ENCODE data around the gene THSD4.
"Not testable (repeated sequence)": the region's sequence is repeated elsewhere in the genome, so short reads cannot be mapped to it uniquely, and the experiment has no call there.

The THSD4 gene

DNA sequence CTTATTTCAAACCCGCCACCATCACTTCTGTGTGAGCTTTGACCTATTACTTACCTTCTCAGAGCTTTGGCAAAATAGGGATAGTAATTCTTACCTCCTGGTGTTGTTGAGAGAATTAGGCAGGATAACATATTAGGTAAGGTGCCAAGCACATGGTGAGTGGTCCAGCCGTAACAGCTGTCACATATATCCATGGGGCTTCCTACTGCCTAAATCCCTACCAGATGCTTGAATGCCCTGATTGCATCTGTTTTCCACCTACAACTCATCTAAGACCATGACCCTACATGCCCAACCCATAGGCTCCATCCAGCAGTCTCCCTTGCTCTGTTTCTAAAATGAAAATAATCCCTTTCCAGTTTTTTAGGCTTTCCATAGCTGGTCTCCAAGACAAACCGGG, 532.8 kb downstream of the THSD4 start:
- no peak for DNase-seq

DNA sequence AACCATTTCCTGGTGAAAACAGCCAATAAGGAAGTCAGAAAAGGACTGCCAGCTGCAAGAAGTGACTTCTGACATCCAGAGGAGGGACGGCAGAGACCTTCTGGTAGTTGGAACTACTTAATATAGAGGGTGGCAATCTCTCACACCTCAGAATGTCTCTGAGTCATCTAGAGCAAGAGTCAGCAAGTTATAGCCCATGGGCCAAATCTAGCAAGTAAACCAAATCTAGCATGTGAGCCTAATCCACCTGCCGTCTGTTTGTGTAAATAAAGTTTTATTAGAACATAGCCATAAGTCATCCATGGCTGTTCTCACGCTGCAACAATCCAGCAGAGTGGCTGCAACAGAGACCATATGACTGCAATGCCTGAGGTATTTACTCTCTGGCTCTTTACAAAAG, 534.6 kb downstream of the THSD4 start:
- DNase-seq: no peak

DNA sequence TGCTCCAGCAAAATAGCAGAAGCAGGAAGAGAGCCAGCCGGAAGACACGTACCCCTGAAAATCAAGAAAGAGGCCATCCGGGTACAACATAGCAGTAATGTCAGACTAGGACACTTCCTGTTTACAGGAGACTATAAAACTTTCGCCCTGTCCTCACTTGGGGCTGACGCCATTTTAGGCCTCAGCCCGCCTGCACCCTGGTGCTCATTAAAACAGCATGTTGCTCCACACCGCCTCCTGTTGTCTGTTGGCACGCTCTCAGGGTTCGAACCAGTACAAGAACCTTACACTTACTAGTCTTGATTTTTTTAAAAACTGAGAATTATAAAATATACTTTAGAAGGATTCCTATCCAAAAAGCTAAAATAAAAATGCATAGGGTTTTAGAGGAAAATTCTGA, 535.3 kb downstream of the THSD4 start:
- DNase-seq: no peak

DNA sequence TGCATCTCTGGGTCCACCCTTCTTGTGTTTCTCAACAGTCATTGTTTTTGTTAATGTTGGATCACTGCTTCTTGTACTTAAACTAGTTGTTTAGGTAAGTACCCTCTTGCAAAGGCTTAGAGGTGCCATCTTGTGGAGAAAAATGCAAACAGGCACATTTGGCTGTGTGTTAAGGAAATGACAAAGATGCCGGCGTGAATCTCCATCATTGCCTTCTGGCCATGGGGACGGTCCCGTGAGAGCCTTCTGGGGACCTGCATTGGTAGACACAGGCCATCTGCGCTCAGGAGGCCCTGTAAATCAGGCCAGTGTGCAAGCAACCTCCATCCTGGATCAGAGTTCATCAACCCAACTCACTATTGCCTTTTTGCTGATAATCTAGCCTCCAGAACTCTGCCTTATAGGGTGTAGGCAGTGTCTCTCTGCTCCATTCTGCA, 536.5 kb downstream of the THSD4 start:
- DNase-seq: no peak

DNA sequence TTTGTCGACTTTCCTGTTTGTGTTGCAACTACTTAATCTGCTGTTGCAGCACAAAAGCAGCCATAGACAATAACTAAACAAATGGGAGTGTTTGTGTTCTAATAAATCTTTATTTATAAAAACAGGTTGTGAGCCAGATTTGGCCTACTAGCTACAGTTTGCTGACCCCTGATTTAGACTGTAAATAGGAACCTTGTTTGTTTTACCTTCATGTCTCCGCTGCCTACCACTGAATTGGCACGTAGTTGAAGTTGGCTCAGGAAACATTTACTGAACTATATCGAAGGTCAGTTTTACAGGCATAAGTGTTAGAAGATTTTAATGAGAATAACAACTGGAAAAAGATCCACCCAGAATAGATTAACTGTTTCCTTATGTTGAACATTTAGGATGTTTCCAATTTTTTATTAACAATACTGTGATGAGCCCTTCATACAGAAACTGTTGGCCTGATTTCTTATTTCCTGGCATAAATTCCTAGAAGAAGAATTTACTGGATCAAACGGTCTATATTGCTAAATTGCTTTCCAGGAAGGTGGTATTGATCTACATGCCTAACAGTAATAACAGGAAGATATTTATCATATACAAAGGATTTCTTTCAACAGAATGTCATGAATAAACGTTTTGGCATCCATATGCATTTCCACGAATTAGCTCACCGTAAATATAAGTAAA, 538.9 kb downstream of the THSD4 start:
- DNase-seq: no peak

DNA sequence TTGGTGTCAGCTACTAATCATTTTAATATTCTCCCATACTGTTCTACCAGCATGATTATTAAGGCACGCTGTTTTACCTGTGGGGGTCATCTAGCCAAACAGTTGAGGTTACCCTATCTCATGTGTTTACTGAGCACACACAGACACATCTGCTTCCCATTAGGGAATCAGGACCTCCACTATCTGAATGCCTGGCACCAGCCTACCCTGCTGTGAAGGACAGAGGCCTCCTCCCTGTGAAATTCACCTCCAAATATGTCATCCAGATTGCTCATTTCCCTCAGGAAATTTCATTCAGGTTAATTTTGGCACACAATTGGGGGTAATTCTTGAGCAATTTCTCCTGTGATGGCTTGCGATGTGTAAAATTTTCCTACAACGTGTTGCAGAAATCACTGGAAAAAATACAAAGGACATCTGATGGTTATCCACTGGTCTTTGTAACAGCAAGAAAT, 539.5 kb downstream of the THSD4 start:
- no peak for DNase-seq

DNA sequence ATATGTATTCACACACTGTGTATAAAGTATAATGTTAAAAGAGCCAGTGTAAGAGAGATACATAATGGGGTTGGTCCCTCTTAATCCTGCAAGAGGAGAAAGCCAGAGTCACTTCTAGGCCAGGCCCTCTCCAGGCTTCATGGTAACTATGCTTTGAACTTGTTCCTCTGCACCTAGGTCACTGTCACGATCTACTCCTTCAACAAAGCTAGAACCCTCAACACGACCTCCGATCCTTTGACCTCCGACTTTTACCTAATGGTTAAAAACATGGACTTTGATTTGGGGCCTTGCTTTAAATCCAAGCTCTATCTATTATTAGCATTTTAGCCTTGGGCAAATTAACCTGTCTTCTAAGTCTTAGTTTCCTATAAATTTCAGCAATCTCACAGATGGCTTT, 541.2 kb downstream of the THSD4 start:
- DNase-seq: no peak

DNA sequence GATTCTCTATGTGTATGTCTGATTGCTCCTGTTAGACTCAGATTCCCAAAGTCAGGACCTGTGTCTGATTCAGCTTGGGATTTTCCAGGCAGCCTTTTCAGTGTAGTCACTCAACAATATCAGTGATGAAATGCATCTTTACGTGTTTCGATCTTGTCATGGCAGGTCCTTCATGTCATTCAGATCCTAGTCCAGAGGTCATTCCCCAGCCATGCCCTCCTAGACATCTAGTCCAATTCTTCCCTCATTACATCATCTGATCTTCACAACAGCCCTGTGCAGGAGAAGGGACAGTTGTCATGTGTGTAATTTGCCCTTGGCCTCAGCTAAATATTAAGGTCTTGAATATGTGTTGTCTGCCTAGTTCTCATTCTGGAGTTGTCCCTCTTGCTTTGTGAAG, 541.9 kb downstream of the THSD4 start:
- no peak for DNase-seq

DNA sequence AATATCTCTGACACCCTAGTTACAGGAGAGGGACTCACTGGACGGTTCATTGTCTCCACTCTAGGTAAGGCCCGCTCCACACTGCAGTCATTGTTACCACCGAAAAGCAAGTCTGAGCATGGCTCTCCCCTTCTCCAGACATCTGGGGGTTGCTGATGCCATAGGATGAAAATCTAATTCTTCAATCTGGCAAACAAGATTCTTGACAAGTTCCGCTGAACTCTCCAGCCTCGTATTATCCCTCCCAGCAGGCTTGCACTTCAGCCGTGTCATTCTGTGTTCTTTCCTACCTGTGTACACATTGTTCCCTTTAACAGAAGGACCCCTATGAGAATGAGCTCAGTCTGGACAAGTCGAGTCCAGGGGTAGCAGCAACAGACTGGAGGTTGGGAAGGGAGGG, 542.8 kb downstream of the THSD4 start:
- no peak for DNase-seq

DNA sequence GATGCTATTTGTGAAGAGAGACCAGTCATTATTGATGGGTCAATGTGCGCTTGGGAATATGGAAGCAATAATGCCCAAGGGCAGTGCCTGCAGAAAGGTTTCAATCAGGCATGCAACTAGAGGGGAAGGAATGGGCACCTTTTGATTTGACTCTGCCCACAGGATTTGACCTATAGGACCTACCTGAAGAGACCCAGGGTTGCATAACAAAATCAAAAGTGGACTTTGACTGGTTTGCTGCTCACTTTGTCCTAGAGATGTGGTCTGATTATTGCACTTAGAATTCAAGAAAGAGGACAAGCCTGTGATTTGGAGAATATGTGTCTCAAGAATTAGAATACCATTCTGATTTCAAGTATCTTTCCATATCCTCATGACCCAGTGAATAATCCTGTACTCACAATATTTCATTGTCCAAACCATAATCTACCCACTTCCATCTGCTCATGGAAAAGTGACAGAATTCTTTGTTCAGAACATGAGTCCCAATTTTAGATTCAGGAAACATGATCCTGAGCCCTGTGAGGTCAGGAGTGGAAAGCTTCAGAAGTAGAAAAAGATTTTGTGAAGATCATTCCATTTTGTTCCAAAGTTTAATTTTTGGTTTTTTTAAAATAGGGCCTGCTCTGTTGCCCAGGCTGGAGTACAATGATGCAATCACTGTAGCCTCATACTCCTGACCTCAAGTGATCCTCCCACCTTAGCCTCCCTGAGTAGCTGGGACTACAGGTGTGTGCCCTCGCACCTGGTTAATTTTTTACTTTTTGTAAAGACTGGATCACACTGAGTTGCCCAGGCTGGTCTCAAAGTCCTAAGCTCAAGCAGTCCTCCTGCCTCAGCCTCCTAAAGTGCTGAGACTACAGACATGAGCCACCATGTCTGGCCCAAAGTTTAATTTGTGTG, 543.8 kb downstream of the THSD4 start:
- no peak for DNase-seq

DNA sequence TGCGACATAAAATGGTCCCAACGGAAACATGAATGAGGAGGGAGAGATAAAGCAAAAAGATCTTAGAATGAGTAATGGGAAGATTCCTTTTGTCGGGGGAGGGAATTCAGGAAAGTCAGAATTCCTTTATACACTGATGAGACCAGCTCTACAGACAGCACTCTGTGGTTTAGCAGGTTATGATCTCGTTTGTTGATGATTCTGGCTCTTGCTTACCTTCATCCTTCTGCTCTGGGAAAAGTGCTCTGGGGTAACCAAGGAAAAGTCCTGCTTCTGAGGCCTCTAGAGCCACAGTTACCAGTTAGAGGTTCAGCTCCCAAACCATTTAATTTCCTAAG, 544.4 kb downstream of the THSD4 start:
- DNase-seq: no peak

DNA sequence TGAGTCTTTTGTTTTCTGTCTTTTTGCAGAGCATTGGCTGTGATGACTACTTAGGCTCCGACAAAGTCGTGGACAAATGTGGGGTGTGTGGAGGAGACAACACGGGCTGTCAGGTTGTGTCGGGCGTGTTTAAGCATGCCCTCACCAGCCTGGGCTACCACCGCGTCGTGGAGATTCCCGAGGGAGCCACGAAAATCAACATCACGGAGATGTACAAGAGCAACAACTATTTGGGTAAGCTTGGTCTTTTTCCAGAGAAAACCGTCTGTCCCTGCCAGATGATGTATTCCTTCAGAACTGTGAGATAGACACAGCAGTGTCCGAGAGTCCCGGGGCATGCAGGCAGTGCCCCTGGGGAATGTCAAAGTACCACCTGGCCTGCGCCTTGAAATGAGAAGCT, 545.2 kb downstream of the THSD4 start:
- DNase-seq: no peak

DNA sequence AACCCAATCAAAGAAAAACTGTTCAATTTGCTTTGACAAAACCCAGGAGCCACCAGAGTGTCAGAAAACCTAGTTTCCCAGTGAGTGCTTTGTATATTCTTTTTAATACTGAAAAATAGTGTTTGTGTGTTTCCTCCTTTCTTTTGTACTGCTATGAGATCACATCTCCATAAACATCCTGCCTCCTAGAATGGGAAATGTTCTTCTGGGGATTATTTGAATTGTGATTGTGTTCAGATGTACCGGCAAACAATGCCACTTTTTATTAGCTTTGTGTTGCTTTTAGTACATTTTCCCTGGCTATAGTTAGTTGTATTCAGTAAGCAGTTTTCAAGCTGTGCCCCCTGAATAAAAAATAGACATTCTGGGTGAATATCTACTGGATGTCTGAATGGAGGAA, 547.0 kb downstream of the THSD4 start:
- no peak for DNase-seq

DNA sequence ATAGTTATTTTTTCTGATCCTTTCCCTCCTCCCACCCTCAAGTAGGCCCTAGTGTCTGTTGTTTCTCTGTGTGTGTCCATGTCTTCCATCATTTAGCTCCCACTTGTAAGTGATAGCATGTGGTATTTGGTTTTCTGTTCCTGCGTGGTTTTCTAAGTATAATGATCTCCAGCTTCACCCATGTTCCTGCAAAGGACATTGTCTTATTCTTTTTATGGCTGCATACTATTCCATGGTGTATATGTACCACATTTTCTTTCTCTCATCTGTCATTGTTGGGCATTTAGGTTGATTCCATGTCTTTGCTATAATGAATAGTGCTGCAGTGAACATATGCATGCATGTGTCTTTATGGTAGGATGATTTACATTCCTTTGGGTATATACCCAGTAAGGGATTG, 549.4 kb downstream of the THSD4 start:
- DNase-seq: no peak

DNA sequence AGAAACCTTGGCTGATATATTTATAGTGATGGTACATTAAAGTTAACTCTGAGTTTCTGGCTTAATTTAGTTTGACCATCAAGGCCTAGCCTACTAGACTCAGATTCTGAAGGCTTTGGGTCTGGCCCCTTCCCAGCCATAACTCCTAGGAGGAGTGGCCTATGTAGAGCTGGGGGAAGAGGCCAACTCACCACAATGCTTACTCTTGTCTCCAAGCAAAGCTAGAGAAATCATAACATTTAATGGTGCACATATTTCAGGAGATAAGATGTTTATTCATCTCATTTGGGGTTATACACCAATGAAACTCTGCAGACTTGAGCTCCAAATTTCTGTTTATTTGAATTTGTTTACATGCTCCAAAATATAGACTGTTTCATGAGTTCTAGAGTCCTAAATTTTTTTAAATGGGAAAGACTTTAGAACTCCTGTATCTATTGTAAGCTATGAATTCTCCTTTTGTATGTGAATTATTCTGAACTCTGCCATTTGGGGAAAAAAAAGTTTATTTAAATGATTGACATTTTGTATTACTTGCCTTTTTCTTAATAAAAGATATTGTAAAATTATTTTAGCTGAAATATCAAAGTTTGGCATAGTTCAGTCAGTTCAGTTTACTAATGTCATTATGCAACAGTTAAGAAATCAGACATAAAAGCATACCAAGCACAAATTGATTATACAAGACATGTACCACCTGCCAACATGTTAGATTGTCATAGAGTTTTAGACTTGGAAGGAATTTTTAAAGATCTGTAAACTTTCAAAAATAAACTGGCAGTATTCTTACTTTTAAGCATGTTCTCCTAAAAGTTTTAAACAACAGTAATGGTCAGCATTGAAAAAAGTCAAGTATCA, 551.7 kb downstream of the THSD4 start:
- DNase-seq: no peak

DNA sequence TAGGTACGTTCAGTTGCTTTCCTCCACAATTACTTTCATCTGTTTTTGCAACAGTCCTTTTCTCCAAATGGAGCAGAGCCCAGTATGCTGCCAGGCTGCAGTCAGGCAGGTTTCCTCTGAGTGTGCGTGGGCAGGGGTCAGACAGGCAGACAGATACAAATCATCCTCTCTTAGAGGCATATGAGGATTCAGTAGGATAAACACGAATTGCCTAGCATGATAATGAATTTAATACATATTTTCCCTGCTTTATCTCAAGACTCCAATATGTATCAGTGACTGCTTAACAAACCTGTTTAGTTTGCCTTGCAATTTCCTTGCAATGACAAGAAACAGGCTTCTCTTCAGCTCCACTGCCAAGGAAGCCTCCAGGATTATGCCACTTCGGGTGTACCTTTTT, 554.4 kb downstream of the THSD4 start:
- no peak for DNase-seq

DNA sequence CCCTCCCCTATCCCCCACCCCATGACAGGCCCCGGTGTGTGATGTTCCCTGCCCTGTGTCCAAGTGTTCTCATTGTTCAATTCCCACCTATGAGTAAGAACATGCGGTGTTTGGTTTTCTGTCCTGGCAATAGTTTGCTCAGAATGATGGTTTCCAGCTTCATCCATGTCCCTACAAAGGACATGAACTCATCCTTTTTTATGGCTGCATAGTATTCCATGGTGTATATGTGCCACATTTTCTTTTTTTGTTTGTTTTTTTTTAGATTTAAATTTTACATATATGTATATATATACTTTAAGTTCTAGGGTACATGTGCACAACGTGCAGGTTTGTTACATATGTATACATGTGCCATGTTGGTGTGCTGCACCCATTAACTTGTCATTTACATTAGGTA, 555.0 kb downstream of the THSD4 start:
- not testable (repeated sequence) for DNase-seq

DNA sequence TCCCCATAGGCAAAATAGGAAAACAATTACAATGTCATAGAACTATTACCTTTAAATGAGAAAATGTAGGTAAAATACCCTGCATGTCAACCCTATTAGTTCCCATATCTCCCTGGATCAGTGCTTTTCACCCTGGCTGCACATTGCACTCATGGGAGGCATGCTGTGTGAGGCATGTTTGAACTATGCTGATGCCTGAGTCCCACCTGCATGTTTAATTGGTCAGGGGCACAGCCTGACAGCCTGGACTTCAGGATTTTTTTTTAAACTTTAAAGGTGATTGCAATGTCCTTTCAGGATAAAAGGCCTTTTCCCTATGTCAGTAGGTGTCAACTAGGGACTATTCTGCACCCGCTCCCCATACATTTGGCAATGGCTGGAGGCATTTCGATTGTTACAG, 559.1 kb downstream of the THSD4 start:
- no peak for DNase-seq

DNA sequence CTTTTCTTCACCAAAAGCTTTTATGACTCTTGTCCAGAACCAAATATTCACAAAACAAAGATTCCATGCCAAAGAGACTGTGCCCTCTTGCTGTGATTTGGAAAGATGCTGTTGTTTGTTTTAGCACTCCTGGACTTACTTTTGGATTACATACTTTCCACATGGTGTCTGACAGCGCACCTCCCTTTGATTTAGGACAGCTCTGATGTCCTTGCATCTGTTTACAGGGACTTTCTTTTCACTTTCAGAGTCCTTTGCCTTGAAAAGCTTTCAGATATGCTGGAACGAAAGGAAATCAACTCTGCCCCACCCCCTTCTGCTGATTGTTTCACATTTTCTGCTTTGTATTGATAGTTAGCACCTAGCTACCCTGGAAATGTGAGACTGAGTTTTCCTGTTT, 562.1 kb downstream of the THSD4 start:
- DNase-seq: no peak

DNA sequence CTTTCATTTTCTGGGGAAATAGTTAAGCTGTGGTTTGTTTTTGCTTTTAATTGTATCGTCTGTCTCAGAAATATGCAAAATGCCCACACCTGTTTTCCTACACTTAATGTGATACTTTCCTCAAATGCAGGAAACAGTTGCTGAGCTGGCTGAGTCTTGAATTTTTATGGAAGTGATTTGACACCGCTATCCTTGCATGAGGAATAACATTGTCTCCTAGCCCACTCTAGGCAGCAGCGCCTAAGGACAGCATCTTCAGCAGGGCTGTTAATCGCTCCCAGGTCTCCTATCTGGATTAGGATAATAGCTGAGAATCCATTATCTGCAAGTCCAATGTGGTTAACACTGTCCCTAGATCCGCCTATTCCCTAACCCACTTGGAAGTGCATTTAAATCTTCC, 562.5 kb downstream of the THSD4 start:
- DNase-seq: no peak

DNA sequence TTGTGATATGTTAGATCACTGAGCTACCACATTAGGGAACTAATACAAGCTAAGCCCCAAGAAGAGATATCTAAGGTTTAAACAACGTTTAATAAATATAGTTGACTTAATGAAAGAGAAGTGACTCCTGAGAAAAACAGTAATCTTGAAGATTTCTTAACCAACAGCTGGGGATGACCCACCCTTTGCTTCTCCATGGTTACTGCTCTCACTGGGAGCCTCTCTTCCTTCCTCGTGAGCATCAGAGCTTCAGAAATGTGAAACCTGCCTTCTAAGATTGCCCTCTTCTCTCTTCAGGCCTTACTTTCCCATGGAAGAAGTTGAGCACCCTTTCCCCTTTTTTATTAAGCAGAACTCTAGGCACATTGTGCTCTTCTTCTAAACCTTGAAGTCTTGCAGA, 562.9 kb downstream of the THSD4 start:
- no peak for DNase-seq

DNA sequence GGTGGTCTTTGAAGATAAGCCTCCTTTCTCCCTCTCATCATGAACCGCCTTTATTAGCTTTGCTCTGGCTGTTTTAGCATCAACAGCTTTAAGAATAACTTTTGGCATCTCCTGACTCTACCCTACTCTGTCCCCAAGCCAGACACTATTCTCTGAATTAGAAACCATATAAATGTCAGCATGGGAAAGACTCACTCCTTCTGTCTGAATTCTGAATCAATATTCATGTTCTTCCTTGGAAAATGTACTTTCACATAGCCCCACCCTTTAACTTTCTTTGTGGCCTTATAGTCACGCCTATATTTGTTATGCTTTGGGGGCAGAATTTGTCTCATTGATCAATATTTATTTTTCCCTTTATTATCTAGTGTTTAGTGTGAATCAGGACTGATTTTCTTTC, 563.3 kb downstream of the THSD4 start:
- no peak for DNase-seq

DNA sequence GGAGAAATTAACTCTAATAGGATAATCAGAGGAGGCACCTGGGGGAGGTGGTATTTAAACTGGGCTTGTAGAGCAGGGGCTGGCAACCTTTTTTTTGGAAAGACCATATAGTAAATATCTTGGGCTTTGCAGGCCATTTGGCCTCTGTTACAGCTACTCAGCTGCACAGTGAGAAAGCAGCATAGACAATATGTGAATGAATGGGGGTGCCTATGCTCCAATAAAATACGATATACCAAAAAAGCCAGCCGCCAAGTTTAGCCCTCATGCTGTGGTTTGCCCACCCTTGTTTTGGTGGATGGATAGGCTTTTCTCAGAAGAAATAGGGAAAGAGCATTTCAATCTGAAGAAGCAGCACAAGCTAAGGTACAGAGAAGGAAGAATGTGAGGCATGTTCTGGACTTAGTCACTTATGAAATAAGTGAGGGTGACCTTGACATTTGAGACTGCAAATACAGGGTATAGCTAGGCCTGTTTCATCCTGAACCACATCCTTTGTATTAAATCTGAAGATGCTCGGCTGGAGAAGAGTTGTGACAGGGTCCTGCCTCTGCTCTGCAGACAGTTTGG, 564.0 kb downstream of the THSD4 start:
- DNase-seq: no peak
